CD14-positive monocyte (primary cell): ENCODE results near the gene NTNG2. TPM values are rescaled to one million over a fixed set of nuclear protein-coding genes. Genes with fewer than 3 reads are reported as not detected.
A peak's percentile ranks its signal among the peaks of the same experiment; 100 is the strongest.

ENCODE experiments used
- DNase-seq, 3 donors: peaks; one replicate each; pipeline ENCODE4 v3.0.0-alpha.2; 2011 to 2022
- H2AFZ ChIP-seq: 2 replicates; pipeline ENCODE4 v1.6.0; 2012; ENCODE audit warnings: mild to moderate bottlenecking, low read depth, low read length, inconsistent platforms; ENCODE audit not compliant: insufficient read depth, poor library complexity, severe bottlenecking
- H3K27ac ChIP-seq, 2 donors: 1 replicate in 1 of 2; 2 replicates in 1 of 2; pipeline ENCODE4 v1.5.1; 2012 to 2013; ENCODE audit warnings: low read length in 2 of 2, control low read depth in 1 of 2, inconsistent platforms in 1 of 2, low read depth in 1 of 2, mild to moderate bottlenecking in 1 of 2
- H3K27me3 ChIP-seq, 2 donors: one replicate each; pipeline versions ENCODE4 v1.6.0 to v1.6.1; 2011 to 2013; ENCODE audit warnings: low read length in 2 of 2; ENCODE audit not compliant: control insufficient read depth in 2 of 2, insufficient read depth in 2 of 2
- H3K36me3 ChIP-seq, 2 donors: replicated peaks in 1 of 2; 1 replicate in 1 of 2; 2 replicates in 1 of 2; pipeline versions ENCODE4 v1.5.1 to v1.6.1; 2012 to 2013; ENCODE audit warnings: low read length in 2 of 2, control low read depth in 1 of 2, inconsistent platforms in 1 of 2, mild to moderate bottlenecking in 1 of 2; ENCODE audit not compliant: insufficient read depth in 2 of 2, control insufficient read depth in 1 of 2
- H3K4me1 ChIP-seq, 2 donors: 1 replicate in 1 of 2; 2 replicates in 1 of 2; pipeline versions ENCODE4 v1.5.1 to v1.6.1; 2012 to 2013; ENCODE audit warnings: low read length in 2 of 2, control low read depth in 1 of 2, inconsistent platforms in 1 of 2, mild to moderate bottlenecking in 1 of 2, moderate library complexity in 1 of 2; ENCODE audit not compliant: insufficient read depth in 2 of 2, control insufficient read depth in 1 of 2
- H3K4me2 ChIP-seq: replicated peaks from 2 replicates; pipeline ENCODE3; 2012; ENCODE audit warnings: low read length, moderate library complexity, mild to moderate bottlenecking; ENCODE audit not compliant: poor library complexity, severe bottlenecking; ENCODE audit errors: extremely low read depth
- H3K4me3 ChIP-seq, 3 experiments: fragments of 200-600 bp in 1 of 3; sonication (generic) in 1 of 3; replicated peaks in 1 of 3; 1 replicate in 2 of 3; 2 replicates in 1 of 3; pipeline ENCODE4 v1.5.1; 2011 to 2013; ENCODE audit warnings: low read length in 3 of 3, mild to moderate bottlenecking in 3 of 3, control low read depth in 2 of 3, low read depth in 2 of 3, inconsistent platforms in 1 of 3, moderate library complexity in 1 of 3
- H3K79me2 ChIP-seq: 2 replicates; pipeline ENCODE4 v1.6.0; 2012; ENCODE audit warnings: mild to moderate bottlenecking, control low read depth, inconsistent platforms, low read length, moderate library complexity; ENCODE audit not compliant: insufficient read depth
- H3K9ac ChIP-seq: 2 replicates; pipeline ENCODE4 v1.6.0; 2017; ENCODE audit warnings: low read length, mild to moderate bottlenecking; ENCODE audit not compliant: insufficient read depth, poor library complexity, severe bottlenecking
- H3K9me3 ChIP-seq, 2 donors: replicated peaks in 1 of 2; 1 replicate in 1 of 2; 2 replicates in 1 of 2; pipeline versions ENCODE4 v1.5.1 to v1.6.1; 2012 to 2013; ENCODE audit warnings: low read length in 2 of 2, control low read depth in 1 of 2; ENCODE audit not compliant: control insufficient read depth in 1 of 2, insufficient read depth in 1 of 2
- H4K20me1 ChIP-seq: 2 replicates; pipeline ENCODE4 v1.6.0; 2012; ENCODE audit warnings: mild to moderate bottlenecking, low read length, control low read depth, moderate library complexity; ENCODE audit not compliant: insufficient read depth
- H3K27ac Mint-ChIP-seq, 7 donors: one replicate each; pipeline ENCODE4 v1.8.0; 2020; ENCODE audit warnings: mild to moderate bottlenecking in 7 of 7, mixed read lengths in 7 of 7, moderate library complexity in 6 of 7, inconsistent platforms in 2 of 7
- H3K27me3 Mint-ChIP-seq, 3 donors: one replicate each; pipeline ENCODE4 v1.8.0; 2021 to 2022; ENCODE audit warnings: low read depth in 3 of 3, mild to moderate bottlenecking in 3 of 3, mixed read lengths in 3 of 3, moderate library complexity in 3 of 3, inconsistent platforms in 1 of 3
- H3K36me3 Mint-ChIP-seq, 2 donors: one replicate each; pipeline ENCODE4 v1.8.0; 2020; ENCODE audit warnings: mixed read lengths in 2 of 2, inconsistent platforms in 1 of 2, mild to moderate bottlenecking in 1 of 2
- H3K4me1 Mint-ChIP-seq: one replicate; pipeline ENCODE4 v1.8.0; 2020; ENCODE audit warnings: mild to moderate bottlenecking, mixed read lengths
- H3K4me3 Mint-ChIP-seq, 2 donors: one replicate each; pipeline ENCODE4 v1.8.0; 2020; ENCODE audit warnings: mild to moderate bottlenecking in 2 of 2, mixed read lengths in 2 of 2, moderate library complexity in 1 of 2
- H3K9me3 Mint-ChIP-seq, 7 donors: one replicate each; pipeline ENCODE4 v1.8.0; 2020 to 2022; ENCODE audit warnings: mixed read lengths in 7 of 7, mild to moderate bottlenecking in 6 of 7, moderate library complexity in 6 of 7, inconsistent platforms in 2 of 7
- WGBS: methylation state at CpG from one replicate; pipeline ENCODE4 v1.1.5; 2013; ENCODE audit warnings: missing lambda C conversion rate; ENCODE audit not compliant: insufficient coverage; 5-methylcytosine and 5-hydroxymethylcytosine counted together
- intact Hi-C, 2 donors: fragments of 100-400 bp; cut with micrococcal nuclease; formaldehyde crosslinking; loops; one replicate each; pipeline versions ENCODE4 v1.15.0 to v1.15.1; 2023
- polyA plus RNA-seq, 3 donors: library from polyadenylated mRNA; depleted of rRNA in 1 of 3; unstranded in 2 of 3; stranded (reverse) in 1 of 3; fragments of 300-500 nt in 2 of 3; fragments of >200 nt in 1 of 3; fragmentation: Illumina TruSeq in 2 of 3; gene quantifications; 1 replicate in 2 of 3; 2 replicates in 1 of 3; pipeline ENCODE4 v1.2.3, GENCODE V29; 2012 to 2021
- TF ChIP-seq, protein P1 (sequence below): fragments of 200-600 bp; IDR thresholded peaks from one replicate; pipeline ENCODE4 v1.8.0; 2022; ENCODE audit warnings: antibody characterized with exemption, mild to moderate bottlenecking

Gene NTNG2
- polyA plus RNA-seq, 3 donors: 2.1 to 10.0 (median 5.0) TPM

DNA sequence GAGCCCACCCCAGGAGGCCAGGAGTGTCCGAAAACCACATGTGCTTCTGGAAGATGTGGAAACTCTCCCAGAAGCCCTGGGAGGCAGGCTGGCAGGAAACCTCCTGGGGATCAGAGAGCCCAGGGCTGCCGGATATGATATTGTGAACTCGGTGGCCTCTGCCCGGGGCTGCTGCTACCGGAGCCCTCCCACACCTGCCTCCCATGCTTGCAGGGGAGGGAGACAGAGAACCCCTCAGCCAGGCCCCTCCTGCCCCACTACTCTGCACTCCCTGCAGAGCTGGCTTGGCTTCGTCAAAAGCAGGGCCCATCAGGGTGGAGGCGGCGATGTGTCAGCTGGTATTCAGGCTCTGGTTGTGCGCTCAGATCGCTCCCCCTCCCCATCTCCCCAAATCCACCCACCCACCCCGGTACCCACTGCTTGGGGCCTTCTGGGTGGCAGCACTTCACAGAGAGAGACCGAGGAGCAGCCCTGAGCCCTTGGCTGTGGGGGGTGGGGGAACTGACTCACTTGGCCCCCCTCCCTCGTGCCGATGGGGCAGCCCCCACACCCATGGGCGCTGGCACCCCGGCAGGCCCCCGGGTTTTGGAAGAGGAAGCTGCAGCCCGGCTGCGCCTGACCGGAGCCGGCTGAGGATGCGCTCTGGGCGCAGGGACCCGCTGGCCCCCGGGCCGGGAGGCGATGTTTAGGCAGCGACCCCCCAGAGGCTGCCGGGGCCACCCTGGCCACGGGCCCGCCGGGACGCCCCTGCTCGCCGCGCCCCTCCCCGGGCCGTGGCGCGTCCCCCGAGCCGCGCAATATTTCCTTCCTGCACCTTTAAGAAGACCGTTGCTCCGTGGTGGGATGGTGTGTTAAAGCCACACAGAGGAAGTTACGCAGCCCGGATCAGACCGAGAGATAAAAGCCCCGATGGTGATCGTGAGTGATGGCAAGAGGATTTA, 786 bp upstream of the NTNG2 start:
- Histone ChIP-seq H2AFZ (peak overlapping the region; percentile 86), H3K27me3 (peaks cover 30 to 71% of the 10 kb centered on the region in 2 donors), H3K4me1 (peaks cover 20 to 32% of the 10 kb centered on the region in 2 donors), H3K79me2 (no peaks in the 10 kb centered on the region), H3K9ac (peak overlapping the region; percentile 40), H4K20me1 (peaks cover 11% of the 10 kb centered on the region), H3K36me3 (no peaks in the 10 kb centered on the region), H3K27ac (no peak overlapping the region), H3K4me2 (peak overlapping the region; percentile 79), H3K4me3 (peak overlapping the region in 2 of 3 experiments; percentile 47 to 80), H3K9me3 (peaks cover 0 to 12% of the 10 kb centered on the region in 2 donors)
- TF ChIP-seq, protein P1, sequence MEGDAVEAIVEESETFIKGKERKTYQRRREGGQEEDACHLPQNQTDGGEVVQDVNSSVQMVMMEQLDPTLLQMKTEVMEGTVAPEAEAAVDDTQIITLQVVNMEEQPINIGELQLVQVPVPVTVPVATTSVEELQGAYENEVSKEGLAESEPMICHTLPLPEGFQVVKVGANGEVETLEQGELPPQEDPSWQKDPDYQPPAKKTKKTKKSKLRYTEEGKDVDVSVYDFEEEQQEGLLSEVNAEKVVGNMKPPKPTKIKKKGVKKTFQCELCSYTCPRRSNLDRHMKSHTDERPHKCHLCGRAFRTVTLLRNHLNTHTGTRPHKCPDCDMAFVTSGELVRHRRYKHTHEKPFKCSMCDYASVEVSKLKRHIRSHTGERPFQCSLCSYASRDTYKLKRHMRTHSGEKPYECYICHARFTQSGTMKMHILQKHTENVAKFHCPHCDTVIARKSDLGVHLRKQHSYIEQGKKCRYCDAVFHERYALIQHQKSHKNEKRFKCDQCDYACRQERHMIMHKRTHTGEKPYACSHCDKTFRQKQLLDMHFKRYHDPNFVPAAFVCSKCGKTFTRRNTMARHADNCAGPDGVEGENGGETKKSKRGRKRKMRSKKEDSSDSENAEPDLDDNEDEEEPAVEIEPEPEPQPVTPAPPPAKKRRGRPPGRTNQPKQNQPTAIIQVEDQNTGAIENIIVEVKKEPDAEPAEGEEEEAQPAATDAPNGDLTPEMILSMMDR: no peak
- Mint-ChIP-seq H3K36me3 (peaks cover 4 to 9% of the 10 kb centered on the region in 2 donors), H3K4me1 (peaks cover 21% of the 10 kb centered on the region), H3K9me3 (peaks cover 0 to 13% (median 7%) of the 10 kb centered on the region in 7 donors), H3K4me3 (peak overlapping the region; percentile 96 to 97), H3K27me3 (peaks cover 49 to 77% (median 60%) of the 10 kb centered on the region in 3 donors), H3K27ac (peak overlapping the region in 4 of 7 donors; percentile 25 to 80 (median 64))
- intact Hi-C loops: no loop called here
- peak; percentile 51 to 62 (median 57) for DNase-seq
- WGBS: 2% methylated on average over 42 of the region's 50 CpGs

DNA sequence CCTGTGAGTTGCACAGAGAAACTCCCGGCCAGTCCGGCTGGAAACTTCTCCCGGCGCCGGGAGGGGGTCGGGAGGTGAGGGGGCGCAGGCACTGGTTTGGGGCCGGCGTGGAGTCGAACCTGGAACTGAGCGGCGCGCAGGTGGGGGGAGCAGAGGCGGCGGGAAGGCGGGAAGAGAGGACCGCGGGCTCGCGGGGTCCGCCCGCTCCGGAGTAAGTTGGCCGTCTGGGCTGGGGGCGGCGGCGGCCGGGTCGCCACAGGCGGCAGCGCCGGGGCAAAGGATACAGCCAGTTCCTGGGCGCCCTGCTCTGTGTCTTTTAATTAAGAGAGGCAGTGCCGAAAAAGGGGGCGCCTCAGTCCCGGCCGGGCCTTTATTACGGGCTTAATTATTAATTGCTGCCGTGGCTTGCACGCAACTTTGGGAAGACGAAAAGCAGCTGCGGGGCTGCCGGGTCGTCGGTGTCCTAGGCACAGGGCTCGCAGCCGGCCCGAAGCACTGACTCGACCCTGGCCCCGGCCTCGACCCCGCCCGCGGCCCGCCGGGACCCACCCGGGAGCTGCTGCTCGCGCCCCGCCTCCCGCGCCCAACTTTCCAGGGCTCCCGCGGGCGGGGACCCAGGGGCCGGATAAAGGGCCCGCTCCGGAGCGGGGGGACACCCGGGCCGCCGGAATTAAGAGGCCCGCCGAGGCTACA, 1.1 kb downstream of the NTNG2 start:
- peak overlapping the region; percentile 51 for H3K9ac ChIP-seq
- peaks cover 0 to 12% of the 10 kb centered on the region in 2 donors for H3K9me3 ChIP-seq
- H3K4me1 ChIP-seq: peaks cover 20 to 32% of the 10 kb centered on the region in 2 donors
- H3K4me3 ChIP-seq: peak overlapping the region; percentile 44 to 80 (median 63)
- H4K20me1 ChIP-seq: peaks cover 14% of the 10 kb centered on the region
- H3K36me3 ChIP-seq: no peaks in the 10 kb centered on the region
- peak overlapping the region; percentile 79 for H3K4me2 ChIP-seq
- H3K27me3 ChIP-seq: peaks cover 35 to 81% of the 10 kb centered on the region in 2 donors
- H3K79me2 ChIP-seq: no peaks in the 10 kb centered on the region
- peaks cover 4 to 9% of the 10 kb centered on the region in 2 donors for H3K36me3 Mint-ChIP-seq
- peak overlapping the region; percentile 92 to 99 for H3K4me3 Mint-ChIP-seq
- H3K9me3 Mint-ChIP-seq: peaks cover 0 to 15% (median 7%) of the 10 kb centered on the region in 7 donors
- peaks cover 21% of the 10 kb centered on the region for H3K4me1 Mint-ChIP-seq
- H2AFZ ChIP-seq: peak overlapping the region; percentile 13
- H3K27ac Mint-ChIP-seq: no peak overlapping the region
- no peak for DNase-seq
- peaks cover 62 to 89% (median 76%) of the 10 kb centered on the region in 3 donors for H3K27me3 Mint-ChIP-seq
- TF ChIP-seq, protein P1: no peak
- no peak overlapping the region for H3K27ac ChIP-seq
- intact Hi-C loops: no loop called here
- under 1% methylated on average over 68 of the region's 74 CpGs for WGBS
